Measurements from ENCODE around the gene SF3B2. TPM values are rescaled to one million over a fixed set of nuclear protein-coding genes. Genes with fewer than 3 reads are reported as not detected.
A peak's percentile ranks its signal among the peaks of the same experiment; 100 is the strongest.

The SF3B2 gene
- total RNA-seq, 1 donor from 2014 or later: 261 TPM

- Mint-ChIP-seq H3K36me3 (ENCODE audit: low read depth) (peaks cover 21% of the 10 kb centered on the region), H3K9me3 (no peaks in the 10 kb centered on the region), H3K4me3 (peak overlapping the region; percentile 81), H3K27me3 (ENCODE audit: low read depth) (no peaks in the 10 kb centered on the region), H3K4me1 (peaks cover 30% of the 10 kb centered on the region), H3K27ac (ENCODE audit: unreplicated experiment) (no peak overlapping the region)
- TF ChIP-seq CTCF (conservative IDR thresholded peaks at IDR 0.05): no peak
- DNase-seq (ENCODE audit: low read depth, low spot score): no peak
Observed at GRCh38 chr11:66055021-66055420, 2.9 kb downstream of the SF3B2 start.

- Mint-ChIP-seq H3K36me3 (ENCODE audit: low read depth) (peaks cover 30% of the 10 kb centered on the region), H3K9me3 (no peaks in the 10 kb centered on the region), H3K27me3 (ENCODE audit: low read depth) (no peaks in the 10 kb centered on the region), H3K4me1 (peaks cover 20% of the 10 kb centered on the region), H3K4me3 (peak overlapping the region; percentile 31), H3K27ac (ENCODE audit: unreplicated experiment) (no peak overlapping the region)
- no peak for TF ChIP-seq CTCF (conservative IDR thresholded peaks at IDR 0.05)
- no peak for DNase-seq (ENCODE audit: low read depth, low spot score)
Observed at GRCh38 chr11:66056501-66056900, 4.3 kb downstream of the SF3B2 start.

GRCh38 chr11:66059966-66060680, 8.0 kb downstream of the SF3B2 start:
- no peak for TF ChIP-seq CTCF (conservative IDR thresholded peaks at IDR 0.05)

GRCh38 chr11:66061268-66061667, 9.1 kb downstream of the SF3B2 start:
- H3K4me3 Mint-ChIP-seq: no peak overlapping the region
- no peaks in the 10 kb centered on the region for H3K4me1 Mint-ChIP-seq
- H3K9me3 Mint-ChIP-seq: no peaks in the 10 kb centered on the region
- H3K27ac Mint-ChIP-seq (ENCODE audit: unreplicated experiment): no peak overlapping the region
- TF ChIP-seq CTCF (conservative IDR thresholded peaks at IDR 0.05): no peak
- H3K36me3 Mint-ChIP-seq (ENCODE audit: low read depth): peaks cover 44% of the 10 kb centered on the region
- H3K27me3 Mint-ChIP-seq (ENCODE audit: low read depth): no peaks in the 10 kb centered on the region
- no peak for DNase-seq (ENCODE audit: low read depth, low spot score)

More at GRCh38 chr11:66059966-66060680, 8.0 kb downstream of the SF3B2 start:
- Mint-ChIP-seq H3K9me3 (no peaks in the 10 kb centered on the region), H3K4me3 (no peak overlapping the region), H3K27ac (ENCODE audit: unreplicated experiment) (no peak overlapping the region), H3K4me1 (no peaks in the 10 kb centered on the region), H3K36me3 (ENCODE audit: low read depth) (peaks cover 42% of the 10 kb centered on the region), H3K27me3 (ENCODE audit: low read depth) (no peaks in the 10 kb centered on the region)
- no peak for DNase-seq (ENCODE audit: low read depth, low spot score)

GRCh38 chr11:66062408-66062807, 10.2 kb downstream of the SF3B2 start:
- H3K4me1 Mint-ChIP-seq: no peaks in the 10 kb centered on the region
- no peak for DNase-seq (ENCODE audit: low read depth, low spot score)
- H3K27ac Mint-ChIP-seq (ENCODE audit: unreplicated experiment): no peak overlapping the region
- no peaks in the 10 kb centered on the region for H3K27me3 Mint-ChIP-seq (ENCODE audit: low read depth)
- no peak overlapping the region for H3K4me3 Mint-ChIP-seq
- H3K36me3 Mint-ChIP-seq (ENCODE audit: low read depth): peaks cover 52% of the 10 kb centered on the region
- TF ChIP-seq CTCF (conservative IDR thresholded peaks at IDR 0.05): no peak
- no peaks in the 10 kb centered on the region for H3K9me3 Mint-ChIP-seq
